ENCODE data around the gene CNTNAP2. TPM values are rescaled to one million over a fixed set of nuclear protein-coding genes. Genes with fewer than 3 reads are reported as not detected.

CNTNAP2 gene
- total and polyA plus RNA-seq, 2 of the 8 experiments (the other 6 are each of a cell fraction or from before 2014, with no cell fraction given), result 27.9 to 71.0 TPM

DNA sequence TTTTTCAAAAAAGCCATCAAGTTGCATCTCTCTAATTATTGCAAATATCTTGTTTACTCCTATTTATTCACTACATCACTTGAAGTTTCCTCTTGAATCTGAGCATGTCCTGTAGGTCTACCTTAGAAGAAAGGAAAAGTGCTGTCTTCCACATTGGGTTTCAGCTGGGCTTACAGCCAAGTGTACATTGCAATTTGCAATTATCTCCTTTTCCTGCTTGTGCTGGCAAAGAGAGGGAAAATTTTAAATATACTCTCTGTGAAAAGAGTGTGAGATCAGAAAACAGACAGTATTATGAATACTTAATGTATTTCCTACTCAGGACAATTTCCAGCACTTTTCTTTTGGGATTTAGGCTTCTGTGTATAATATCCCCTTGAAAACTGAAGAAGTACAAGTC, 839.7 kb downstream of the CNTNAP2 start (continued):
- TF ChIP-seq SIN3A (conservative IDR thresholded peaks at IDR 0.05 in 1 of 2, IDR thresholded peaks at IDR 0.05 in 1 of 2; ENCODE audit: low read depth in 1 of 2, low read length in 2 of 2) (no peak), EZH2 (IDR thresholded peaks at IDR 0.05; ENCODE audit: low read depth, low read length, severe bottlenecking) (no peak)
